MCF 10A (cell line): Measurements from ENCODE around the gene RNF112. TPM values are rescaled to one million over a fixed set of nuclear protein-coding genes. Genes with fewer than 3 reads are reported as not detected.

Experiments used
- BruUV-seq: library from RNA; stranded (reverse); fragments of 400-500 nt; replicated peaks from 2 replicates; lab custom pipeline; 2021; lab: Mats Ljungman, UMichigan
- CTCF ChIA-PET: fragments of 300-600 bp; sonication (Branson Sonifier 250); formaldehyde crosslinking; extraction: SDS; loops from one replicate; lab custom pipeline; 2021; ENCODE audit warnings: antibody characterized with exemption, inconsistent platforms; lab: Yijun Ruan, JAX
- POLR2A ChIA-PET: fragments of 300-600, 350-650 bp; sonication (Branson Sonifier 250); formaldehyde crosslinking; extraction: SDS; loops from one replicate; lab custom pipeline; 2020; ENCODE audit warnings: antibody characterized with exemption, inconsistent platforms; lab: Yijun Ruan, JAX
- DNase-seq: peaks from one replicate; pipeline ENCODE4 v3.0.0-alpha.2; 2018; ENCODE audit not compliant: unreplicated experiment
- H3K27ac Mint-ChIP-seq: one replicate; pipeline ENCODE4 v1.8.0; 2022; ENCODE audit warnings: mild to moderate bottlenecking, low read depth, mixed read lengths; ENCODE audit not compliant: unreplicated experiment
- H3K27me3 Mint-ChIP-seq: one replicate; pipeline ENCODE4 v1.8.0; 2022; ENCODE audit warnings: mixed read lengths; ENCODE audit not compliant: insufficient read depth, unreplicated experiment
- H3K36me3 Mint-ChIP-seq: one replicate; pipeline ENCODE4 v1.8.0; 2022; ENCODE audit warnings: mild to moderate bottlenecking, moderate library complexity, mixed read lengths; ENCODE audit not compliant: insufficient read depth, unreplicated experiment
- H3K4me1 Mint-ChIP-seq: one replicate; pipeline ENCODE4 v1.8.0; 2022; ENCODE audit warnings: mixed read lengths; ENCODE audit not compliant: insufficient read depth, unreplicated experiment
- H3K4me3 Mint-ChIP-seq: one replicate; pipeline ENCODE4 v1.8.0; 2022; ENCODE audit warnings: mild to moderate bottlenecking, moderate library complexity, mixed read lengths; ENCODE audit not compliant: unreplicated experiment
- H3K9me3 Mint-ChIP-seq: one replicate; pipeline ENCODE4 v1.8.0; 2022; ENCODE audit warnings: mixed read lengths; ENCODE audit not compliant: unreplicated experiment
- CTCF ChIP-seq: fragments of 200-600 bp; IDR thresholded peaks from one replicate; pipeline ENCODE4 v1.8.0; 2022; ENCODE audit warnings: antibody characterized with exemption, mild to moderate bottlenecking; ENCODE audit not compliant: unreplicated experiment
- intact Hi-C: fragments of 100-400 bp; cut with micrococcal nuclease; formaldehyde crosslinking; loops from 2 replicates; pipeline ENCODE4 v1.14.1; 2022
- total RNA-seq: library from RNA; stranded (reverse); gene quantifications from 2 replicates; pipeline ENCODE4 v1.2.3, GENCODE V29; 2022

The RNF112 gene
- total RNA-seq, 1 experiment from 2014 or later: not detected

- Mint-ChIP-seq H3K36me3 (no peaks in the 10 kb centered on the region), H3K27me3 (no peaks in the 10 kb centered on the region), H3K9me3 (no peaks in the 10 kb centered on the region), H3K27ac (peak overlapping the region; percentile 93), H3K4me3 (no peak overlapping the region), H3K4me1 (peaks cover 27% of the 10 kb centered on the region)
- CTCF ChIA-PET: interaction anchor here (0.6 to 6.4 kb wide), 12 partner anchors 17 to 318 kb away, joined by 3 to 147 read pairs (median 8); partner anchors contain the start of genes B9D1 and MAPK7
- no peak for TF ChIP-seq CTCF
- DNase-seq: peak; percentile 94
- BruUV-seq: no TSS peak
- POLR2A ChIA-PET: interaction anchor here (0.6 to 3.7 kb wide), 22 partner anchors 9 to 593 kb away, joined by 3 to 61 read pairs (median 3); partner anchors contain the start of genes ALDH3A2, B9D1 and MAPK7
- intact Hi-C loops: loop anchor here (5.0 kb wide), 2 partner anchors 71 to 319 kb away; partner anchors contain the start of gene MAPK7
These were observed 37.6 kb downstream of the RNF112 start for GRCh38 chr17:19448341-19449268.

- no peak for TF ChIP-seq CTCF
These were observed 38.6 kb downstream of the RNF112 start for GRCh38 chr17:19449656-19450055.

GRCh38 chr17:19453296-19453695 lies 42.3 kb downstream of the RNF112 start:
- Mint-ChIP-seq H3K27ac (no peak overlapping the region), H3K9me3 (no peaks in the 10 kb centered on the region), H3K4me3 (no peak overlapping the region), H3K4me1 (peaks cover 11% of the 10 kb centered on the region), H3K36me3 (no peaks in the 10 kb centered on the region), H3K27me3 (peaks cover 18% of the 10 kb centered on the region)
- BruUV-seq: no TSS peak
- no peak for TF ChIP-seq CTCF
- ChIA-PET POLR2A (no interaction called here), CTCF (no interaction called here)
- intact Hi-C loops: no loop called here
- no peak for DNase-seq

More at GRCh38 chr17:19449656-19450055, 38.6 kb downstream of the RNF112 start:
- no TSS peak for BruUV-seq
- no peak for DNase-seq
- ChIA-PET CTCF (interaction anchor here (0.6 to 6.4 kb wide), 2 partner anchors 14 to 84 kb away, joined by 4 to 147 read pairs; partner anchors contain the start of gene B9D1), POLR2A (interaction anchor here (2.3 to 3.7 kb wide), 3 partner anchors 71 to 303 kb away, joined by 16 to 54 read pairs (median 22); partner anchors contain the start of genes ALDH3A2 and MAPK7)
- Mint-ChIP-seq H3K36me3 (no peaks in the 10 kb centered on the region), H3K9me3 (no peaks in the 10 kb centered on the region), H3K4me1 (peaks cover 27% of the 10 kb centered on the region), H3K27me3 (no peaks in the 10 kb centered on the region), H3K4me3 (no peak overlapping the region), H3K27ac (no peak overlapping the region)
- intact Hi-C loops: loop anchor here (5.0 kb wide), 2 partner anchors 72 to 318 kb away; partner anchors contain the start of gene MAPK7

GRCh38 chr17:19454074-19454473 lies 43.0 kb downstream of the RNF112 start:
- ChIA-PET POLR2A (no interaction called here), CTCF (interaction anchor here (1.1 kb wide), 1 partner anchor 312 kb away, joined by 4 read pairs; no protein-coding TSS in a partner anchor)
- Mint-ChIP-seq H3K36me3 (no peaks in the 10 kb centered on the region), H3K9me3 (no peaks in the 10 kb centered on the region), H3K4me1 (peaks cover 5% of the 10 kb centered on the region), H3K27ac (no peak overlapping the region), H3K4me3 (no peak overlapping the region), H3K27me3 (peaks cover 18% of the 10 kb centered on the region)
- DNase-seq: no peak
- TF ChIP-seq CTCF: no peak
- intact Hi-C loops: no loop called here
- no TSS peak for BruUV-seq
